HG02973 (cell line): Measurements from ENCODE around the gene LYSMD3.
A peak's percentile ranks its signal among the peaks of the same experiment; 100 is the strongest.
"Not testable (repeated sequence)": the region's sequence is repeated elsewhere in the genome, so short reads cannot be mapped to it uniquely, and the experiment has no call there.

ENCODE experiments used
- ATAC-seq: cut with Tn5 transposase; IDR thresholded peaks from one replicate; pipeline ENCODE4 v1.9.1; 2021; ENCODE audit warnings: moderate library complexity; ENCODE audit not compliant: unreplicated experiment

Gene LYSMD3

DNA sequence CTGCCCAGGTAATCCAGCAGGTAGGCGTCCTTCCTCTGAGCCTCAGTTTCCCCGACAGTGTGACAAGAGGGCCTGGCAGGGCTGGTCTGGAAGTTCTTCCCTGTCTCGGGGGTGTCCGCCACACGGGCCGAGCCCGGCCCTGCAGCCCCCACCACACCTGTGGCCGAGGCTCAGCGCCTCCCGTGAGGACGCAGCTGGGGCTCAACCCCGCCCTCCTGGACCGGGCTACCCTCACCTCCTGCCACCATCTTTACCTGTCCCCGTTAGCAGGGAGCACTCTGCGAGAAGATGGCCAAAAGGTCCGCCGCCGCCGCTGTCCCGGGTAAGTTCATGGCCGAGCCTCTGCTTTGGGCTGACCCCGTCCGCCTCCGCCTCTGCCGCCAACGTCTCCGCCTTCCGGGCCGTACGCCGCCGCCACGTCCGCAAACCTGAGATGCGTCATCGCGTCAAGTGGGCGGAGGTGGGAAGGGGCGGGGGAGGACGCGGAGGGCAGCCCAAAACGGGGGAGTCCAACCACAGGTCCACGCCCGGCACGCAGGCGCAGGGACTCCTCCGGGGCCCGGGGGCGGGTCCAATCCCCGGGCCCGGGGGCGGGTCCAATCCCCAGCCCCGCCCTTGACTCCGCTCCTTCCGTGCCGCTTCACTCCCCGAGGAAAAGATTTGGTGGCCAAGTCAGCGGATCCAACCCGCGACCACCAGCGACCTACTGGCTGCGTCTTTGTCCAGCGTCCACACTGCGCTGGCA is at the start of gene LYSMD3:
TSS of gene LYSMD3 (minus strand) at position 391 of the 745 bp plus-strand sequence. CDS start 4,295 bp downstream, outside the sequence.
- peak; percentile 90 for ATAC-seq

DNA sequence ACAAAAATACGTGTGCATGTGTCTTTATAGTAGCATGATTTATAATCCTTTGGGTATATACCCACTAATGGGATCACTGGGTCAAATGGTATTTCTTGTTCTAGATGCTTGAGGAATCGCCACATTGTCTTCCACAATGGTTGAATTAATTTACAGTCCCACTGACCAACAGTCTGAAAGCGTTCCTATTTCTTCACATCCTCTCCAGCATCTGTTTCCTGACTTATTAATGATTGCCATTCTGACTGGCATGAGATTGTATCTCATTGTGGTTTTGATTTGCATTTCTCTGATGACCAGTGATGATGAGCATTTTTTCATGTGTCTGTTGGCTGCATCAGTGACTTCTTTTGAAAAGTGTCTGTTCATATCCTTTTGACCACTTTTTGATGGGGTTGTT is 47.2 kb upstream of the LYSMD3 start:
- not testable (repeated sequence) for ATAC-seq

DNA sequence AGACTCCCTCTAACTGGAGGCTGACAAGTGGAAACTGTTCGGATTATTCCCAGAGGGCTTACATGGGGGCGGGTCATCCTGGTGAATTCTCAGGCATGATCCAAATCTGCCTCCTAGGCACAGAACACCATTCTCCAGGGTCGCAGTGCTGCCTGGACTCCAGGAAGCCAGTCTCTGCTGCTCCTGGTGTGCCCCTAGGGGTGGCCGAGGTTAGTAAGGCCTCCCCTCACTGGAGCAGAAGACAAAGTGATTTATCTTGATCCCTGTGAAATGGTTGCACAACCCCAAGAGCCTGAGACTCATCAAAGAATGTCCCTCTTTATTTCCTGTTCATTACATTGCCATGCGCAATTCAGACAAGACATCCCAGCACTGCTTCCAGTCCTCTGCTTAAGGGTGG is 46.3 kb upstream of the LYSMD3 start:
- no peak for ATAC-seq

DNA sequence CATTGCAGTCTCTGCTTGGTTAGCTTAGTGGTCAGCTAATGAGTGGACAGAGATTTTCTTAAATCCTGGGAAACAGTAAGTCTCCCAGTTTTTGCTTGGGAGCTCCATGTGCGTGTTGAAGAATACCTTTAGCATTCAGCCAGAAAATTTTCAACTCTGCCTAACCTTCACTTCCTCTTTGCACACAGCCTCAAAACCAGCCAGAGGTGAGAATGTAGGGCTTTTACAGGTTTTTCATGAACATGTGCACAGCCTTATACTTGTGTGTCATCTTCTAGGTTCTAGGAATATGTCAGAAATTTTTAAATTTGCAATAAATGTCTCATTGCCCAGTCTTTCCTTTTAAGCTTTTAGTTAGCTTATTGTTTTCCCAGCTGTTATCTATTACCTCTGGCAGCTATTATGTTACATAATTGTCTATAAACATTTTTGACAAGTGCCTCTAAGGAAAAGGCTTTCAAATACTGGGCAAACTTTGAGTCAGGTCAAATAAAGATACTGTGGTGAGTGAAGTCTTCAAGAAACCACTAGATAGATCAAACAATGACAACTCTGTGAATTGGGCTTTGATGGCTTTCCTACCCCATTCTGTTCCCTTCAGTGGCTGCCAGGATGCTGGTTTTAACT is 41.9 kb upstream of the LYSMD3 start:
- ATAC-seq: no peak

GRCh38 chr5:90570034-90570433 is 40.6 kb upstream of the LYSMD3 start:
- no peak for ATAC-seq

DNA sequence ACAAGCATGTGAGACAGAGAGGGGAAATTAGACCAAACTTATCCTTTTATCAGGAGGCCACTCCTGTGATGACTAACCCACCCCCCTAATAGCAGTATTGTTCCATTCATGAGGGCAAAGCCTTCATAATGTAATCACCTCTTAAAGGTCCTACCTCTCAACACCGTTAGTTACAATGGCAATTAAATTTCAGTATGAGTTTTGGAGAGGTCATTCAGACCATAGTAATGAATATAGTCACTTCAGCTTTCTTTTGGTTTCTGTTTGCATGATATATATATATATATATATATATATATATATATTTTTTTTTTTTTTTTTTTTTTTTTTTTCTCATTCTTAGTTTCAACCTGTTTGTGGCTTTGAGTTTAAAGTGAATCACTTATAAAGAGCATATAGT is 39.7 kb upstream of the LYSMD3 start:
- no peak for ATAC-seq

DNA sequence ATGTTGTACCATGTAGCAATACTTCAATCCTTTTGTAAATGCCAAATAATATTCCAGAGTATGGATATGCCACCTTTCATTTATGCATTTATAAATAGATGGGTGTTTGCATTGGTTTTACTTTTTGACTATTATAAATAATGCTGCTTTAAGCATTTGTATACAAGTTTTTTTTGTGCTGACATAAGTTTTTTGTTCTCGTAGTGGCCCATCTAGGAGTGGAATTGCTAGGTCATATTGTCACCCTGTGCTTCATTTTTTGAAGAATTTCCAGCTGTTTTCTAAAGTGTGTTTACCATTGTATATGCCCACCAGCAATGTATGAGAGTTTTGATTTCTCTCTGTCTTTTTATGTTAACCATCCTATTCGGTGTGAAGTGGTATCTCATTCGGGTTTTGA is 36.1 kb upstream of the LYSMD3 start:
- ATAC-seq: no peak

DNA sequence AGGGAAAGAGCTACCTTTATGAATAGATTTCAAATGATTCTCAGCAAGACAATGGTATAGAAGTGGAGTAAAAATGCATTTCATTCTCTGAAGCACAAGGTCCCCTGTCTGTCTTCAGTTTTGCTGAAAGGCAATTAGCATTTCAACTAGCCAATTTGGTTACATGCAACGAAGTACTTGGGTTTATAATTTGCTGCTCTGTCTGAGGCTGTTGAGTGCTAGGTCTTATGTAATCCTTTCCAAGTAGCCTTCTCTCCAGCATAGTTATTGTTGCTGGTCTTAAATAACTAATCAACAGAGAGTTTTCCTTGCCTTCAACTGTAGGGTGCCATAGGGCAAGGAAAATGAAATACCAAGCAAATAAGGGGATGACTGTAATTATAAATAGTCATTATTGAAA is 33.7 kb upstream of the LYSMD3 start:
- no peak for ATAC-seq

GRCh38 chr5:90562341-90562740 is 33.0 kb upstream of the LYSMD3 start:
- ATAC-seq: no peak

DNA sequence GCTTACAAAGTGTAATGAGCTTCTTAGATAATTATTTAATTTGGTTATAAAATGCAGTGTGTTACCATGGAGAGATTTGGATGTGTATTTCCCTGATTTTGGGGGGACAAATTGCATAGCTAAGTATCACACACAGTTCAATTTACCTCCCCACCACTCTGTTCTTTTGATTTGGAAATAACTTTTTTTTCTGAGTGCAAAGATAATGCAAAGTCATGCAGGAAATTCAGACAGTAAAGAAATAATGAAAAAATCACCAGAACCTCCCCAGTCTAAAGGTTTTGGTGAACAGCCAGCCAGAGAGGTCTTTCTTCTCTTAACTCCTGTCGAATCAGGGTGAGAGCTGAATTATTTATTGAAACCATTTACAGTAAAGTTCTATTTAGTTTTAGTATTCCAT is 32.4 kb upstream of the LYSMD3 start:
- no peak for ATAC-seq

DNA sequence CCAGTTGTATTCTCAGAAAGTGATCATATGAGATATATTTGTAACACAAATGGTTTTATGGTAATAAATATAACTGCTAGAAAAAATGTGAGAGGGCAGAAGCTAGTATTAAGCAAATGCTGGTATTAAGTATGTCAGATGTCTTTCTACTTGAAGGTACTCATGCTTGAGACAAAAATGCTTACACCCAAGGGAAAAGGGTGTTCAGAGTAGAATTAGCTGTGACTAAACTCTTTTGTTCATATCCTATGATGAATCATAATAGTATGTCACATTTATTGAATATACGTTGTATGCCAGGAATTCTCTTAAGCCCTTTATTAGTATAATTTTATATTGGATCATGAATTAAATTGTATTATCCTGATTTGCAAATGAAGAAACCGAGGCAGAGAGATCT is 31.4 kb upstream of the LYSMD3 start:
- no peak for ATAC-seq

DNA sequence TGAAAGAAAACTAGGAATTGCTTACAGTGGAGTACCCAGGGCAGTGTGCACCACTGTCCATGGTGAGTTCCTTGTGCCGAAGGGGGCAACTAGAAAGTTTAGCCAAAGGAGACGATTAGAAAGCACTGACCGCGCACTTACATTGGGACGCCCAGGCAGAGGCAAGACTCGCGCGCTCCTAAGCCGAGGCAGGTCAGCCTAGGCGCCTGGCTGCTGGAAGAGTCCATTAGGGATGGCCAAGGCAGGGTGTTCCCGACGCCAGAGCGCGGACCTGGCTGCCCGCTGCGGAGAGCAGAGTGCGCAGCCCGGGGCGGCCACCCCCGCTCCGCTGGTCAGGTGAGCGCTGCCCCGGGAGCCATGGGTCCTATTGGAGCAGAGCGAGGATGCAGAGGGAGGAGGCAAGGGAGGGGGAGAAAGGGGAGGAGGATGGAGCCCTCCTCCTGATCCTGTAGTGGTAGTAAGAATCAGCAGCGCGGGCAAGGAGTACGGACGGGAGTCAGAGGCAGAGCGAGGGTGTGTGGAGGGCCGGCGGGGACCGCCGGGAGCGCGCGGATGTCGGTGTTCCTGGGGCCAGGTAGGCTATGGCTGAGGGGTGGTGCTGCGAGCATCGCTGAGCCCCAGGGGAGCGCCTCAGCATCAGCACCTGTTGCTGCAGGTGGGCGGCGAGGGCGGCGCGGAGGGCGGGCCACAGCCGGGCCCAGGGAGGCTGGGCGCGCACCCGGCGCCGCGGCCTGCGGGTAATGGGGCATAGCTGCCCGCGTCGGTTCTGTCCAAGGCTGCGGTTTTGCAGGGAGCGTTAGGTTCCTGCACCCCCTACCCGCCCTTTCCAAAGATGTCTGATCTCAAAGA is 29.2 kb upstream of the LYSMD3 start, which contains the start of gene ADGRV1:
TSS of gene ADGRV1 (plus strand) at position 454 of the 849 bp plus-strand sequence. CDS start at position 553, 99 bp downstream.
- ATAC-seq: no peak

DNA sequence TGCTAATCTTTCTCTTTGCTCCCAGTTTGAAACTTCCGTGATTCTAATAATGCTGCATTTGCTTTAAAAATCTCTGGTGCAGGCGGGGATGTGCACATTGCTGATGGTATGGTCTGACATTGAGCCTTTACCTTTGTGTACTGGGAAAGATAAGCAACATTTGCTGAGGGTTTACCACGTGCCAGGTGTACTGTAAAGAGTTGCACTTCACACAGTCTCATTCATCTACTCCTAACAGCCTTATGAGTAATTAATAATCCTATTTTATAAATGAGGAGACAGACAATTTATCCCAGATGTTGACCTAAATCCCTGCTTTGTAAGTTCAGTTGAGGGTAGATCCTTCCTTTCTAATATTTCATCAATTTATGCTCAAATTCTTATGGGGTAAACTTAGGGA is 28.5 kb upstream of the LYSMD3 start:
- ATAC-seq: no peak

GRCh38 chr5:90557391-90557790 is 28.0 kb upstream of the LYSMD3 start:
- ATAC-seq: no peak

DNA sequence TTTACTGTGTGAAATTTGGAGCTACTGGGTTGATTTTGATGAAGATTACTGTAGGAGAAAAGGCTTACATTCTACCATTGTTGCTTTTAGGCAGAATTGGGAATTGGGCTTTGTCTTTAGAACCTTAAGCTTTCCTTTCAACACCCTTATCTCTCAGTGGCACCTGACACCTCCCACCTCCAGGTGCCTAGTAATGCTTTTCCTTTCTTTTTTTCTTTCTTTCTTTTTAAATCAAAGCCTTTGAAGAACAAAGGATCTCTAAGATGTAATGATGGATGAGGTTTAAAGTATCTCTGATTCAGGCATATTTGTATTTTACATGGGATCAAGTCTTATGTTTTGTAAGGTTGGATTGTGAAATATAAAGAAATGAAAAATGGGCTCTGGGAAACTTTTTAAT is 26.3 kb upstream of the LYSMD3 start:
- no peak for ATAC-seq

DNA sequence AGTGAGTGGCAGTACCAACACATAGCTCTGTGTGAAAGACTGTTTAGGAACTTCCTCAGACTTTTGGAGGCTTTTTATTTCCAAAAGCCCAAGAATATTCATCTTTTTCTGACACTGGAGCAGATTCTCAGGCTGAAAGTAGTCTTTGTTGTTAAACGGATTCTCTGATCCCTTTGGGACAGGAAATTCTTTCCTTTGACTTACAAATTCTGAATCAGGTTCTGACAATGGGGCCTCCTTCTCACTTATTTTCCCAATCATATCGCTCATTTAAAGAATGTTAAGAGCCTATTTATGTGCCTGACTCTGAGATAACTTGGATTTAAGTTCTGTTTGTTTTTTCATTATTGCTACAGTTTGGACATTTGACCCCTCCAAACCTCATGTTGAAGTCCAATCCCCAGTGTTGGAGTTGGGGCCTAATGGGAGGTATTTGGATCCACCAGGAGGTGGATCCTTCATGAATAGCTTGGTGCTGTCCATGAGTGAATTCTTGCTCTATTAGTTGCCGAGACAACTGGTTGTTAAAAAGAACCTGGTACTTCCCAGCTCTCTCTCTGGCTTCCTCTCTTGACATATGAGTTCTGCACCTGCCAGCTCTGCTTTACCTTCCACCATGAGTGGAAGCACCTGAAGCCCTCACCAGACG is 25.1 kb upstream of the LYSMD3 start:
- ATAC-seq: no peak

- no peak for ATAC-seq
Measured at GRCh38 chr5:90553711-90554110, 24.3 kb upstream of the LYSMD3 start.

GRCh38 chr5:90551376-90551775 is 22.0 kb upstream of the LYSMD3 start:
- ATAC-seq: no peak

- ATAC-seq: no peak
Measured at GRCh38 chr5:90550963-90551362, 21.6 kb upstream of the LYSMD3 start.

- no peak for ATAC-seq
Measured at GRCh38 chr5:90549729-90550275, 20.4 kb upstream of the LYSMD3 start.

DNA sequence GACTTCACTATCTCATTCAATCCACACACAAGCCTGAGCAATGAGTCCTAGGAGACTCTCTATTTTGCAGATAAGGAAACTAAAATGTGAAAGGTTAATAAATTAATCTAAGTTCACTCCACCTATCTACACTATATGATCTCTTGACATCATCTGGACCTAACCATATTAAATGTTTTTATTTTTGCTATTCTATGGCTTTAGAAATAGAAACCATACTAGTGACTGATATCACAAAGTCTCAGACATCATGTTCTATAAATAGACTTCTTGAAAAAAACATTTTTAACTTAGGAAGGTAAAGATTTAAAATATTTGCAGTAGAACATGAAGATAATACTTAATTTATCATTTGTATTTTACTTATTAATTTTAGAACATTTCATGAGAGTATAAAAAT is 19.8 kb upstream of the LYSMD3 start:
- ATAC-seq: no peak
